Pancreas (tissue), 10 donors: Measurements from ENCODE around the gene SEPTIN7. TPM values are rescaled to one million over a fixed set of nuclear protein-coding genes. Genes with fewer than 3 reads are reported as not detected.

ENCODE experiments used
- ATAC-seq, 4 donors: fragments of 200-7000 bp; cut with Tn5 transposase; one replicate each; pipeline versions ENCODE4 v1.8.0 to v1.9.1; 2020; ENCODE audit warnings: mild to moderate bottlenecking in 4 of 4, moderate library complexity in 4 of 4
- DNase-seq, 6 donors: peaks; one replicate each; pipeline ENCODE4 v3.0.0-alpha.2; 2020
- FAIRE-seq: peaks from 2 replicates; lab custom pipeline; 2012; peaks lifted over from hg19 to GRCh38; lab: Jason Lieb, UNC
- H3K27ac ChIP-seq, 4 donors: fragments of 200-600 bp; sonication (generic); 1 replicate in 3 of 4; 2 replicates in 1 of 4; pipeline versions ENCODE4 v1.5.0 to v1.8.0; 2020
- H3K27me3 ChIP-seq, 4 donors: fragments of 200-600 bp; one replicate each; pipeline ENCODE4 v1.8.0; 2021
- H3K36me3 ChIP-seq, 3 donors: fragments of 200-600 bp; sonication (generic) in 1 of 3; one replicate each; pipeline versions ENCODE4 v1.5.0 to v1.8.0; 2020 to 2021
- H3K4me1 ChIP-seq, 3 donors: fragments of 200-600 bp; one replicate each; pipeline ENCODE4 v1.8.0; 2021
- H3K4me3 ChIP-seq, 4 donors: fragments of 200-600 bp; sonication (generic) in 2 of 4; one replicate each; pipeline versions ENCODE4 v1.5.0 to v1.8.0; 2020 to 2021
- H3K9me3 ChIP-seq, 4 donors: fragments of 200-600 bp; one replicate each; pipeline ENCODE4 v1.8.0; 2021
- intact Hi-C, 3 donors: fragments of 100-400 bp; cut with DNase I; formaldehyde crosslinking; loops; one replicate each; pipeline versions ENCODE4 v1.11.1 to v1.14.2; 2022
- polyA plus RNA-seq, 2 donors: library from polyadenylated mRNA; stranded (reverse); fragments of 200-250 nt; gene quantifications; one replicate each; pipeline ENCODE4 v1.2.3, GENCODE V29; 2013
- total RNA-seq, 6 donors: library from RNA; stranded (reverse); fragmentation: NEBNext Ultra II Directional in 4 of 6; extraction: Animal tissue kit (Norgen Biotek cat#: 25700) in 4 of 6; gene quantifications; one replicate each; pipeline versions ENCODE4 v1.2.1 to v1.2.4, GENCODE V29; 2021 to 2023
- TF ChIP-seq, protein P1 (sequence below), 4 donors: fragments of 200-600 bp; sonication (generic) in 3 of 4; IDR thresholded peaks; one replicate each; pipeline versions ENCODE4 v1.5.0 to v1.8.0; 2021; ENCODE audit warnings: antibody characterized with exemption in 4 of 4
- donor health status: healthy with polysubstance abuse.
- donor health status: DM: no; HTN: no; CAD: no; lungs with moderate emphysema.
- donor health status: DM: no; HTN: no; CAD: no.
- donor health status: control.
- donor health status: control.
- donor health status: Bipolar disorder and iron deficiency.
- donor health status: DM: yes; HTN: yes; CAD: no.
- donor health status: DM: no; HTN: no; CAD: no.
- donor health status: DM: no; HTN: no; CAD: no.
- donor health status: DM: yes; HTN: yes; CAD: no.

Gene SEPTIN7
- total and polyA plus RNA-seq, 8 donors: 27.6 to 75.9 (median 39.4) TPM

DNA sequence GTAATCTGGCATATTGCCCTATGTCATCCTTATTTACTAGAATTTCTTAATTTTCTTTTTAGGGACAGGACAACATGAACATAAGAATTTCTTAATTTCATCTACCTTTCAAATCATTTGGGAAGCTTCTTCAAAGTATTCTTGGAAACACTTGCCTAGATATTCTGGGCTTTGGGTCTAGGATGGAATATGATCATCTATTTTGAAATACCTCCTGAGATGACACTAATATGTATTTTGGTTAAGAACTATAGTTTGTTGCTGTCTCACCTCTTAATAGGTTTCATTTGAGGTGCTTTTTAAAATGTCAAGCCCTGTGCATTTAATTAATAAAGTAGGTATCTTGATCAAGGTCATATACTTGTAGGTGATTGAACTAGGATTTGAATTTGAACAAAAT is 49.1 kb downstream of the SEPTIN7 start:
- H3K27me3 ChIP-seq: no peaks in the 10 kb centered on the region
- TF ChIP-seq, protein P1, sequence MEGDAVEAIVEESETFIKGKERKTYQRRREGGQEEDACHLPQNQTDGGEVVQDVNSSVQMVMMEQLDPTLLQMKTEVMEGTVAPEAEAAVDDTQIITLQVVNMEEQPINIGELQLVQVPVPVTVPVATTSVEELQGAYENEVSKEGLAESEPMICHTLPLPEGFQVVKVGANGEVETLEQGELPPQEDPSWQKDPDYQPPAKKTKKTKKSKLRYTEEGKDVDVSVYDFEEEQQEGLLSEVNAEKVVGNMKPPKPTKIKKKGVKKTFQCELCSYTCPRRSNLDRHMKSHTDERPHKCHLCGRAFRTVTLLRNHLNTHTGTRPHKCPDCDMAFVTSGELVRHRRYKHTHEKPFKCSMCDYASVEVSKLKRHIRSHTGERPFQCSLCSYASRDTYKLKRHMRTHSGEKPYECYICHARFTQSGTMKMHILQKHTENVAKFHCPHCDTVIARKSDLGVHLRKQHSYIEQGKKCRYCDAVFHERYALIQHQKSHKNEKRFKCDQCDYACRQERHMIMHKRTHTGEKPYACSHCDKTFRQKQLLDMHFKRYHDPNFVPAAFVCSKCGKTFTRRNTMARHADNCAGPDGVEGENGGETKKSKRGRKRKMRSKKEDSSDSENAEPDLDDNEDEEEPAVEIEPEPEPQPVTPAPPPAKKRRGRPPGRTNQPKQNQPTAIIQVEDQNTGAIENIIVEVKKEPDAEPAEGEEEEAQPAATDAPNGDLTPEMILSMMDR (IDR thresholded peaks at IDR 0.05): no peak
- no peak for FAIRE-seq
- no peaks in the 10 kb centered on the region for H3K9me3 ChIP-seq
- no peak for DNase-seq
- H3K27ac ChIP-seq: no peak overlapping the region
- no peak for ATAC-seq
- peaks cover 0 to 9% (median 0%) of the 10 kb centered on the region in 3 donors for H3K4me1 ChIP-seq
- intact Hi-C loops: no loop called here
- no peak overlapping the region for H3K4me3 ChIP-seq
- H3K36me3 ChIP-seq: no peaks in the 10 kb centered on the region

Other genes with a start within 250 kb of the SEPTIN7 start
- 10 to 100 TPM; 14.4 to 21.6 (median 17.7) TPM for gene HERPUD2, start 105.9 kb upstream of the SEPTIN7 start, total RNA-seq
- gene HERPUD2, start 105.9 kb upstream of the SEPTIN7 start, polyA plus RNA-seq: 10 to 100 TPM in 1 of 2 donors, 1 to 10 TPM in 1; 9.6 to 12.1 TPM